ENCODE results near the gene OSBPL3.

DNA sequence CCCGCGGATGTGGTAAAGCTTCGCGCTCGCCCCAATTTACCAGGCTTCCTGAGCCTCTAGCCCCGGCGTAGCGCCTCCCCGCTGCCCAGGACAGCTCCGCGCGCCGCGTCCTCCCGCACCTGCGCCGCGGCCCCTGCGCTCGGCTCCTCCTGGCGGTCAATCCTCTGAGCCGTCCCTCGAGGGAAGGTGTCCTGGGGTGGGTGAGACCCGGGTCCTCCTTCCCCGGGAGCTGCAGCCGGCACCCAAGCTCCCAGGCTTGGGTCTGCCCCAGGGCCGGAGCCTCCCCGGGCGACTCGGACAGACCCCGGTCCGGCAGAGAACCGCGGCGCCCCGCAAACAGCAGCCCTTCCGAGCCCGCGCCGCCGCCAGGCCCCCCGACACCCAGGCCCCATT lies 512 bp downstream of the OSBPL3 start:
- TF ChIP-seq, protein P1, sequence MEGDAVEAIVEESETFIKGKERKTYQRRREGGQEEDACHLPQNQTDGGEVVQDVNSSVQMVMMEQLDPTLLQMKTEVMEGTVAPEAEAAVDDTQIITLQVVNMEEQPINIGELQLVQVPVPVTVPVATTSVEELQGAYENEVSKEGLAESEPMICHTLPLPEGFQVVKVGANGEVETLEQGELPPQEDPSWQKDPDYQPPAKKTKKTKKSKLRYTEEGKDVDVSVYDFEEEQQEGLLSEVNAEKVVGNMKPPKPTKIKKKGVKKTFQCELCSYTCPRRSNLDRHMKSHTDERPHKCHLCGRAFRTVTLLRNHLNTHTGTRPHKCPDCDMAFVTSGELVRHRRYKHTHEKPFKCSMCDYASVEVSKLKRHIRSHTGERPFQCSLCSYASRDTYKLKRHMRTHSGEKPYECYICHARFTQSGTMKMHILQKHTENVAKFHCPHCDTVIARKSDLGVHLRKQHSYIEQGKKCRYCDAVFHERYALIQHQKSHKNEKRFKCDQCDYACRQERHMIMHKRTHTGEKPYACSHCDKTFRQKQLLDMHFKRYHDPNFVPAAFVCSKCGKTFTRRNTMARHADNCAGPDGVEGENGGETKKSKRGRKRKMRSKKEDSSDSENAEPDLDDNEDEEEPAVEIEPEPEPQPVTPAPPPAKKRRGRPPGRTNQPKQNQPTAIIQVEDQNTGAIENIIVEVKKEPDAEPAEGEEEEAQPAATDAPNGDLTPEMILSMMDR (IDR thresholded peaks at IDR 0.05), result peak in 5 of 7 experiments; percentile 31 to 75 (median 64)
- peak in 2 of 3 donors; percentile 47 to 48 for TF ChIP-seq POLR2AphosphoS5 (IDR thresholded peaks at IDR 0.05)
